A549 (cell line): ENCODE data around the gene PTPRS. TPM values are rescaled to one million over a fixed set of nuclear protein-coding genes. Genes with fewer than 3 reads are reported as not detected.

Experiments used
- ATAC-seq, 2 experiments: fragments of 200-7000 bp in 1 of 2; fragments of >200 bp in 1 of 2; cut with Nextera tagmentation in 1 of 2; cut with Tn5 transposase in 1 of 2; 3 replicates each; pipeline versions ENCODE4 v1.8.0 to v1.9.1; 2018 to 2020; ENCODE audit warnings: mild to moderate bottlenecking in 1 of 2, moderate library complexity in 1 of 2
- CTCF ChIA-PET: fragments of 300-600 bp; sonication (Branson Sonifier 250); formaldehyde crosslinking; extraction: SDS; loops from one replicate; lab custom pipeline; 2021; ENCODE audit warnings: antibody characterized with exemption, inconsistent platforms; lab: Yijun Ruan, JAX
- POLR2A ChIA-PET: fragments of 350-600 bp; formaldehyde crosslinking; extraction: SDS; loops from one replicate; lab custom pipeline; 2021; ENCODE audit warnings: antibody characterized with exemption, inconsistent platforms; lab: Yijun Ruan, JAX
- DNase-seq, 2 experiments: peaks; one replicate each; pipeline versions ENCODE4 v3.0.0 to v3.0.0-alpha.2; 2011 to 2016; ENCODE audit warnings: low read depth in 1 of 2, low spot score in 1 of 2
- FAIRE-seq: peaks from 2 replicates; lab custom pipeline; 2011; peaks lifted over from hg19 to GRCh38; lab: Jason Lieb, UNC
- H3K27ac ChIP-seq, 2 experiments: fragments of >200 bp; sonication (Bioruptor Twin); formaldehyde crosslinking; 3 replicates each; pipeline ENCODE4 v1.5.1; 2016 to 2017
- H3K4me1 ChIP-seq: fragments of >200 bp; sonication (Bioruptor Twin); formaldehyde crosslinking; 3 replicates; pipeline ENCODE4 v1.6.1; 2016
- H3K4me2 ChIP-seq: fragments of >200 bp; sonication (Bioruptor Twin); formaldehyde crosslinking; 3 replicates; pipeline ENCODE4 v1.6.1; 2016
- H3K4me3 ChIP-seq: fragments of >200 bp; sonication (Bioruptor Twin); formaldehyde crosslinking; 3 replicates; pipeline ENCODE4 v1.5.1; 2016
- H3K9me3 ChIP-seq: fragments of >200 bp; sonication (Bioruptor Twin); formaldehyde crosslinking; 3 replicates; pipeline ENCODE4 v1.6.1; 2016
- ATOH8 ChIP-seq: fragments of 250-450 bp; sonication (Bioruptor Pico); IDR thresholded peaks from 2 replicates; pipeline ENCODE4 v1.5.0; 2020; ENCODE audit warnings: low read depth, mild to moderate bottlenecking, moderate library complexity
- CHD2 ChIP-seq: fragments of 150-350 bp; IDR thresholded peaks from 2 replicates; pipeline ENCODE4 v1.6.1; 2014; ENCODE audit warnings: low read length; ENCODE audit not compliant: partially characterized antibody
- CTCF ChIP-seq: fragments of >200 bp; sonication (Bioruptor Twin); formaldehyde crosslinking; IDR thresholded peaks from 3 replicates; pipeline ENCODE4 v1.5.1; 2016
- E2F6 ChIP-seq: IDR thresholded peaks from 2 replicates; pipeline ENCODE4 v1.6.1; 2012; ENCODE audit warnings: low read depth, borderline replicate concordance
- EHF ChIP-seq: fragments of 250-450 bp; sonication (Bioruptor Pico); IDR thresholded peaks from 2 replicates; pipeline ENCODE4 v1.5.0; 2020; ENCODE audit warnings: mild to moderate bottlenecking
- ELK1 ChIP-seq: fragments of 150-350 bp; IDR thresholded peaks from 2 replicates; pipeline ENCODE4 v1.6.1; 2014; ENCODE audit warnings: low read depth, mild to moderate bottlenecking, low read length
- HDAC2 ChIP-seq: fragments of 200-600 bp; sonication (generic); IDR thresholded peaks from 2 replicates; pipeline ENCODE4 v1.6.1; 2016
- HEYL ChIP-seq: fragments of 250-450 bp; sonication (Bioruptor Pico); IDR thresholded peaks from 2 replicates; pipeline ENCODE4 v1.8.0; 2021; ENCODE audit warnings: mild to moderate bottlenecking, moderate library complexity
- HOXA7 ChIP-seq: fragments of 250-450 bp; sonication (Bioruptor Pico); IDR thresholded peaks from 2 replicates; pipeline ENCODE4 v1.5.0; 2020; ENCODE audit warnings: mild to moderate bottlenecking, moderate library complexity
- HOXB5 ChIP-seq: fragments of 250-450 bp; sonication (Bioruptor Pico); IDR thresholded peaks from 2 replicates; pipeline ENCODE4 v1.5.0; 2020; ENCODE audit warnings: mild to moderate bottlenecking, moderate library complexity
- MAX ChIP-seq: IDR thresholded peaks from 2 replicates; pipeline ENCODE4 v1.6.1; 2012
- MAZ ChIP-seq: fragments of 150-350 bp; IDR thresholded peaks from 2 replicates; pipeline ENCODE4 v1.6.1; 2014; ENCODE audit warnings: antibody characterized with exemption, low read depth, low read length, borderline replicate concordance
- PHF8 ChIP-seq: fragments of 200-600 bp; sonication (generic); IDR thresholded peaks from 2 replicates; pipeline ENCODE4 v1.6.1; 2016; ENCODE audit warnings: low read depth, mild to moderate bottlenecking, antibody characterized with exemption, moderate library complexity, borderline replicate concordance
- POLR2AphosphoS2 ChIP-seq: conservative IDR thresholded peaks from 2 replicates; pipeline ENCODE4 v1.6.1; 2012; ENCODE audit warnings: low read length, improper control_type of control experiment, inconsistent platforms
- RARB ChIP-seq: fragments of 250-450 bp; sonication (Bioruptor Pico); IDR thresholded peaks from 2 replicates; pipeline ENCODE4 v1.8.0; 2021; ENCODE audit warnings: mild to moderate bottlenecking, moderate library complexity
- RCOR1 ChIP-seq: fragments of 150-350 bp; IDR thresholded peaks from 2 replicates; pipeline ENCODE4 v1.6.1; 2014; ENCODE audit warnings: antibody characterized with exemption, low read length, low read depth
- RNF2 ChIP-seq: fragments of 200-600 bp; sonication (generic); IDR thresholded peaks from 2 replicates; pipeline ENCODE4 v1.6.1; 2016; ENCODE audit warnings: low read depth, mild to moderate bottlenecking, antibody characterized with exemption, moderate library complexity, borderline replicate concordance
- TP53 ChIP-seq: fragments of 250-450 bp; sonication (Bioruptor Pico); IDR thresholded peaks from 2 replicates; pipeline ENCODE4 v1.5.0; 2021; ENCODE audit warnings: mild to moderate bottlenecking, moderate library complexity
- WGBS: methylation state at CpG from one replicate; pipeline ENCODE4 v1.1.6; 2017; ENCODE audit errors: missing lambda C conversion rate; 5-methylcytosine and 5-hydroxymethylcytosine counted together
- polyA plus RNA-seq, 4 experiments: library from polyadenylated mRNA; depleted of rRNA in 3 of 4; stranded (reverse); fragments of >200 nt; fragmentation: RNase III in 1 of 4; extraction: RNeasy Plus Mini Kit Qiagen cat#74134 plus additional on column Dnase treatment in 1 of 4; gene quantifications; 2 replicates in 3 of 4; 3 replicates in 1 of 4; pipeline ENCODE4 v1.2.3, GENCODE V29; 2011 to 2017
- TF ChIP-seq, protein P1 (sequence below): fragments of 450-650 bp; IDR thresholded peaks from 2 replicates; pipeline ENCODE4 v1.6.1; 2014; ENCODE audit warnings: antibody characterized with exemption
- TF ChIP-seq, protein P2 (sequence below): IDR thresholded peaks from 2 replicates; pipeline ENCODE4 v1.6.1; 2012

PTPRS gene
- polyA plus RNA-seq, 2 of the 4 experiments (the other 2 are of a cell fraction): 22.3 to 44.7 TPM

- 89% methylated on average over 19 of the region's 19 CpGs for WGBS
- ATAC-seq (no peak), DNase-seq (no peak)
- no peak overlapping the region for H3K4me3 ChIP-seq
- TF ChIP-seq ATOH8 (CRISPR knock-in tag): no peak
- no peak for TF ChIP-seq HDAC2
- TF ChIP-seq HOXB5: no peak
- TF ChIP-seq PHF8: no peak
- TF ChIP-seq RARB (CRISPR knock-in tag): no peak
- TF ChIP-seq, all 56 proteins: peak for 0
- H3K4me2 ChIP-seq: no peak overlapping the region
- no peaks in the 10 kb centered on the region for H3K4me1 ChIP-seq
- ChIA-PET CTCF (interaction anchor here (0.6 kb wide), 1 partner anchor 291 kb away, joined by 3 read pairs; no protein-coding TSS in a partner anchor), POLR2A (no interaction called here)
- no peak overlapping the region for H3K27ac ChIP-seq
- FAIRE-seq: no peak
- no peaks in the 10 kb centered on the region for H3K9me3 ChIP-seq
Measured at GRCh38 chr19:5307655-5308054, 33.0 kb downstream of the PTPRS start.

GRCh38 chr19:5305163-5305562 lies 35.4 kb downstream of the PTPRS start:
- ChIA-PET CTCF (interaction anchor here (0.9 kb wide), 1 partner anchor 15 kb away, joined by 3 read pairs; no protein-coding TSS in a partner anchor), POLR2A (interaction anchor here (0.5 to 0.6 kb wide), 2 partner anchors 60 to 121 kb away, joined by 4 to 7 read pairs; no protein-coding TSS in a partner anchor)
- Histone ChIP-seq H3K27ac (no peak overlapping the region), H3K9me3 (no peaks in the 10 kb centered on the region), H3K4me2 (no peak overlapping the region), H3K4me1 (no peaks in the 10 kb centered on the region), H3K4me3 (no peak overlapping the region)
- ATAC-seq: no peak
- 86% methylated on average over 3 of the region's 3 CpGs for WGBS
- no peak for DNase-seq
- TF ChIP-seq MAZ (no peak), ELK1 (no peak), PHF8 (no peak), MAX (no peak), RCOR1 (no peak), CTCF (no peak), RNF2 (no peak), HEYL (CRISPR knock-in tag) (no peak), HOXA7 (CRISPR knock-in tag) (no peak), E2F6 (no peak), CHD2 (no peak), HDAC2 (no peak)
- TF ChIP-seq, protein P1, sequence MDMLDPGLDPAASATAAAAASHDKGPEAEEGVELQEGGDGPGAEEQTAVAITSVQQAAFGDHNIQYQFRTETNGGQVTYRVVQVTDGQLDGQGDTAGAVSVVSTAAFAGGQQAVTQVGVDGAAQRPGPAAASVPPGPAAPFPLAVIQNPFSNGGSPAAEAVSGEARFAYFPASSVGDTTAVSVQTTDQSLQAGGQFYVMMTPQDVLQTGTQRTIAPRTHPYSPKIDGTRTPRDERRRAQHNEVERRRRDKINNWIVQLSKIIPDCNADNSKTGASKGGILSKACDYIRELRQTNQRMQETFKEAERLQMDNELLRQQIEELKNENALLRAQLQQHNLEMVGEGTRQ: no peak
- no peak for FAIRE-seq

DNA sequence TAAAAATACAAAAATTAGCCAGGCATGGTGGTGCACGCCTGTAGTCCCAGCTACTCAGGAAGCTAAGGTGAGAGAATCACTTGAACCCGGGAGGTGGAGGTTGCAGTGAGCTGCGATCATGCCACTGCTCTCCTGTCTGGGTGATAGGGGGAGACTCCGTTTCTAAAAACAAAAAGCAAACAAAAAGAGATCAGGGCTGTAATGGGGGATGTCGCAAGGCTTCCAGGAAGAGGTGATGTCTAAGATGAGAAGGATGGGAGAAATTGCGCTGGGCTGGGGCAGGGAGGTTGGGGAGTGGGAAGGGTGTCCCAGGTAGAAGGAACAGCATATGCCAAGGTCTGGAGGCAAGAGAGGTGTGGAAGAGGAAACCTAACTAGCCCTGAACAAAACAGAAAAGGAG lies 36.1 kb downstream of the PTPRS start:
- TF ChIP-seq RARB (CRISPR knock-in tag): no peak
- TF ChIP-seq, protein P2, sequence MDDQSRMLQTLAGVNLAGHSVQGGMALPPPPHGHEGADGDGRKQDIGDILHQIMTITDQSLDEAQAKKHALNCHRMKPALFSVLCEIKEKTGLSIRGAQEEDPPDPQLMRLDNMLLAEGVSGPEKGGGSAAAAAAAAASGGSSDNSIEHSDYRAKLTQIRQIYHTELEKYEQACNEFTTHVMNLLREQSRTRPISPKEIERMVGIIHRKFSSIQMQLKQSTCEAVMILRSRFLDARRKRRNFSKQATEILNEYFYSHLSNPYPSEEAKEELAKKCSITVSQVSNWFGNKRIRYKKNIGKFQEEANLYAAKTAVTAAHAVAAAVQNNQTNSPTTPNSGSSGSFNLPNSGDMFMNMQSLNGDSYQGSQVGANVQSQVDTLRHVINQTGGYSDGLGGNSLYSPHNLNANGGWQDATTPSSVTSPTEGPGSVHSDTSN: no peak
- no peak for TF ChIP-seq RNF2
- TF ChIP-seq TP53 (CRISPR knock-in tag): no peak
- no peak for TF ChIP-seq ELK1
- no peak for TF ChIP-seq EHF
- TF ChIP-seq POLR2AphosphoS2: no peak
- no peak for TF ChIP-seq MAX
- no peaks in the 10 kb centered on the region for H3K9me3 ChIP-seq
- 91% methylated on average over 6 of the region's 6 CpGs for WGBS
- no peak for DNase-seq
- H3K4me2 ChIP-seq: no peak overlapping the region
- POLR2A ChIA-PET: no interaction called here
- no peaks in the 10 kb centered on the region for H3K4me1 ChIP-seq
- CTCF ChIA-PET: interaction anchor here (0.9 to 1.2 kb wide), 2 partner anchors 10 to 15 kb away, joined by 3 read pairs; no protein-coding TSS in a partner anchor
- no peak overlapping the region for H3K4me3 ChIP-seq
- ATAC-seq: no peak
- H3K27ac ChIP-seq: no peak overlapping the region
- FAIRE-seq: no peak
